SIG-M5 (cell line): ENCODE results near the gene IL2RG.

Experiments
- DNase-seq: peaks from one replicate; lab custom pipeline; 2025; lab: John Stamatoyannopoulos, UW

IL2RG gene

GRCh38 chrX:71111141-71111843 is at the start of gene IL2RG:
Gene IL2RG (minus strand): TSS chrX:71111577. CDS start chrX:71111539, 38 bp downstream.
- peak; percentile 3 for DNase-seq

DNA sequence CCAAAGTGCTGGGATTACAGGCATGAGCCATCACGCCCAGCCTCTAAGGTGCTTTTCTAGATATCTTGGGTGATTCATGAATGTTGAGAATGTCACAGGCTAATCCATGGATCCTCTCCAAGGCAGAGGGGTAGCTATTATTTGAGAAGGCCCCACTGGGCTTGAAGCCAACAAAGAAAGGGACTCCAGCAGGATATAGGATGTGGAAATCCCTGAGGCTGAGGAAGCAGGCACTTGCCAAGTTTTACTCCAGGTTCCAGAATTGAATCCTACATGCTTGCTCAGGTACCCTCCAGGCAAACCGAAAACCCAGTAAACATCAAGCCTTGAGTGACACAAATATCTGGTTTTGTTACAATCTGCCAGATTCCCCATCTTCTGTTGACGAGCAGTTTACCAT is 49.1 kb upstream of the IL2RG start:
- DNase-seq, result no peak

DNA sequence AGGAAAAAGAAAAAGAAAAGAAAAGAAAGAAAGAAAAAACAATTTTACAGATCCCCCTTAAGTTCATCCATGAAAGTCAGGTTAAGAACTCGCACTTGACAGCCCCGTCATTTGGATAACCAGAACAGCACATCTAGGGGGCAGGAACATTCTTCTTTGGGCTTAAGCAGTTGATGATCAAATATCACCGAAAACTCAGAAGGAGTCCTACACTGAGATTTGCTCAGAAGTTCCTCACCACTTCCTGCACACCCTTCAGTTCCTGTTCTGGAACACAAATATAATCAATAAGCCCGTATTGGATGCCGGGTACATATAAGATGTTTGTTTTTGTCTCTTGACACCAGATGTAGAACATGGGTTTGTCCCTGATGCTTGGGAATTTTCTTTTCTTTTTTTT is 48.0 kb upstream of the IL2RG start:
- DNase-seq, result no peak

DNA sequence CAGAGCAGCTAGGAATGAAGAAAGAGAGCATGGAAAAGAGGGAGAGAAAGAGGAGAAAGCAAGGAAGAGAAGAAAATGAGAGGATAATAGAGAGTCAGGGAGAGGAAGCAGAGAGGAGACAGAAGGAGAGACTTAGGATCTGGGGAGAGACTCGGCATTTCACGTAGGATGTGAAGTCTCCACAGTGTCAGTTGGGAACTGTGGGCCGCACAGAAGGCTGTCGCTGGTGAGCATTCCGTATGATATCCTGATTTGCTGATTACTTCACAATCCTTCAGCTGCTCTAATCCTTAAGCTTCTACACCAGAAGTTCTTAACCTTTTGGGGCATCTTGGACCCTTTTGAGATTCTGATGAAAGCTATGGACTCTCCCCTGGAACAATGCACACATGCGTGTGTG is 47.2 kb upstream of the IL2RG start:
- DNase-seq, result no peak

DNA sequence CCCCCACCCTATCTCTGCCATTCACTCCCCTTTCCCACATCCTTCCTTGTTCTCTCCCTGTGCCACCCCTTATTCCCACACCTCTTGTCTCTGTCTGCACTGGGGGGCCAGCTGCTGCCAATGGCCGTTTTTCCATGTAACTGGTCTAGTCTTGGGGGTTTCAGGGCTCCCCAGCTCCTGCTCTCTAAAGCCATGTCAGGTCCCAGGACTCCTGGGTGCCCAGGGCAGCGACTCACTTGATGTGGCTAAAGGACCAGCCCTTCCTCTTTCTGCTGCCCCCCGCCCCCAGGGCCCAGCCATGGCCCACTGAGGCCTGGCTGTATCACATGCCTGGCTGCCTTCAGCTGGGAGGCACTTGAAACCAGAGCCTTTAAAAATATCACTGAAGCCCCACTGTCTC is 43.3 kb upstream of the IL2RG start:
- DNase-seq, result no peak

GRCh38 chrX:71154196-71154595 is 42.8 kb upstream of the IL2RG start:
- no peak for DNase-seq

- no peak for DNase-seq
Measured at GRCh38 chrX:71151366-71151765, 40.0 kb upstream of the IL2RG start.

- no peak for DNase-seq
Measured at GRCh38 chrX:71148278-71148663, 36.9 kb upstream of the IL2RG start.

DNA sequence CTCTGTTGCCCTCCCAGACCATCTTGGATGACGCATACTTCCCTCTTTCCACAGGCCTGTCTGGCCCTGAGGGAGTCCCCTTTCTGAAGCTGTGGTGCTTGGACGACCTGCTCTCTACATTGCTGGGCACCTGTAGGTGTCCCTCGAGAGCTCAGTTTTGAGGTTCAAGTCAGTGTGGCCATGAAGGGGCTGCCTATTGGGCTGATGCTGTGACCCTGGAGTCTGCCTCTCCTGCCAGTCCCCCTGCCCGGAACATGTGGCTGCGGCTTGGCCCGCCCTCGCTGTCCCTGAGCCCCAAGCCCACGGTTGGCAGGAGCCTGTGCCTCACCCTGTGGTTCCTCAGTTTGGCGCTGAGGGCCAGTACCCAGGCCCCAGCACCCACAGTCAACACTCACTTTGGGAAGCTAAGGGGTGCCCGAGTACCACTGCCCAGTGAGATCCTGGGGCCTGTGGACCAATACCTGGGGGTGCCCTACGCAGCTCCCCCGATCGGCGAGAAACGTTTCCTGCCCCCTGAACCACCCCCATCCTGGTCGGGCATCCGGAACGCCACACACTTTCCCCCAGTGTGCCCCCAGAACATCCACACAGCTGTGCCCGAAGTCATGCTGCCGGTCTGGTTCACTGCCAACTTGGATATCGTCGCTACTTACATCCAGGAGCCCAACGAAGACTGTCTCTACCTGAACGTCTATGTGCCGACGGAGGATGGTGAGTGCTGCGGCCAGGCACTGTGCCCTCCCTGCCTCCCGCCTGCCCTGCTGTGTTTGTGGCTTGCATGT is 36.3 kb upstream of the IL2RG start:
- DNase-seq, result no peak

DNA sequence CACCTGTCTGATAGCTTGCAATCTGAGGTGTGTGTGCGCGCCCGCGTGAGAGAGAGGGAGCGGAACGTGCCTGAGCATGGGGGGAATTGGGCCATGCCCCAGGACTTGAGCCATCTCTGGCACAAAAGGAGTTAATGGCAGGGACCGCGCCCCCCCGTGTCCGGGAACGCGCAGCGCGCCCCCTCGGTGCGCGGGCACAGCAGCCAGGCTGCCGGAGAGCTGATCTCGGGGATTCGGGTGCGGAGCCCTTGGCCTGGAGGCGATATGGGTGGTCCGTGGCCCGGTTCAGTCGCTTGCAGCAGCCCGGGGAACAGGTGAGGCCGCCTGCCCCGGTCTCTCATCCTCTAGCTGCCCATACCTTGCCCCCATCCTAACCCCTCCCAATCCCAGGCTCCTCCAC is 33.3 kb upstream of the IL2RG start, which contains the start of gene NLGN3:
Gene NLGN3, plus strand, starts transcription at position 191 of the 400 bp plus-strand sequence. CDS start 2,909 bp downstream, outside the sequence.
- DNase-seq, result no peak

DNA sequence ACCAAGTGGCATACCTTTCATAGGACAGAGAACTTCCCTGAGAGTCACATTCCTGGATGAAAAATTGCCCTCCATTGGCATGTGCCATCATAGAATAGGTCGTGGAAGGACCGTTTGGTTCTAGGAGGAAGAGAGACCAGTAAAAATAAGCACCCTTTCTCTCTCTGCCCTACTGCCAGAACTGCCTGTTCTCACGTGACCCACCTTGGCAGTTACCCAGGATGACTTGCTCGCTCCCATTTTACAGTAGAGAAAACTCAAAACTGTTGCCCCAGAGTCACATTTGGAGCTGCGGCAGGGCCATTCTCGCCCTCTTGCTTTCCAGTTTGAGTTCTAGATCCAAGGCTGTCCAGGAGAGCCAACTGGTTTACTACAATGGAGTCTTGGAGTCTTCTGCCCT is 32.1 kb upstream of the IL2RG start:
- no peak for DNase-seq

- DNase-seq, result no peak
Measured at GRCh38 chrX:71140440-71140839, 29.1 kb upstream of the IL2RG start.

DNA sequence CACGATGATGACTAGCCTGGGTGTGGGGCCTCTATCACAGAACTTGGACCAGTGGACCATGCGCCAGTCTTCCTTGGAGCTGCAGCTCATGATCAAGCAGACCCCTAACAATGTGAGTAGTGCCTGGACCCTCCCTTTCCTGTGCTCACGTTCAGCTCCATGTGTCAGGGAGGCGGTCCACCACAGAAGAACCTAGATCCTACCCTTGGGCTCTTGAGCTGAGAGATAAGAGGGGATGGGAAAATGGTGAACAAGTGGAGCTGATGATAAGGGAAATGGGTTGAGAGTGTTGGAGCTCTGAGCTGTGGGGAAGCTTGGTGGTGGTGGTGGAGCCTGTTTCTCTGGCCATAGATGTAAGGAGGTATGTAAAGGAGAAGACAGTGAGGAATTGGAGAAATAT is 20.1 kb upstream of the IL2RG start:
- no peak for DNase-seq

GRCh38 chrX:71128915-71129765 is 17.8 kb upstream of the IL2RG start:
- no peak for DNase-seq

GRCh38 chrX:71128166-71128833 is 16.9 kb upstream of the IL2RG start:
- no peak for DNase-seq

- DNase-seq, result no peak
Measured at GRCh38 chrX:71118985-71119535, 7.7 kb upstream of the IL2RG start.

GRCh38 chrX:71118032-71118984 is 6.9 kb upstream of the IL2RG start, which contains the start of gene MED12:
Gene MED12 (plus strand): TSS chrX:71118596. CDS start chrX:71118755, 159 bp downstream.
- DNase-seq, result no peak

DNA sequence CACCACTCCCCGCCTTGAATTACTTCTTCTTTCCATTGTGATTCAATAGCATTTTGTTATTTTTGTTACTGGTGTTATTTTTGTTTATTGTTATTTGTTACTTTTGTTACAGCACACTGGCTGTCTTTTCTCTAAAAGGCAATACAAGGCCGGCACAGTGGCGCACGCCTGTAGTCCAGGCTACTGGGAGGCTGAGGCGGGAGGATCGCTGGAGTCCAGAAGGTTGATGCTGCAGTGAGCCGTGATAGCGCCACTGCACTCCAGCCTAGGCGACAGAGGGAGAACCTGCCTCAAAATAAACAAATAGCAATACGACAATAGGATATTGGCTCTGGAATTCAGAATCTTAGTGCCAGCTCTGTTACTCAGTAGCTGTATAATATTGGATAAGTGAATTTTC is 6.0 kb upstream of the IL2RG start:
- DNase-seq, result no peak

DNA sequence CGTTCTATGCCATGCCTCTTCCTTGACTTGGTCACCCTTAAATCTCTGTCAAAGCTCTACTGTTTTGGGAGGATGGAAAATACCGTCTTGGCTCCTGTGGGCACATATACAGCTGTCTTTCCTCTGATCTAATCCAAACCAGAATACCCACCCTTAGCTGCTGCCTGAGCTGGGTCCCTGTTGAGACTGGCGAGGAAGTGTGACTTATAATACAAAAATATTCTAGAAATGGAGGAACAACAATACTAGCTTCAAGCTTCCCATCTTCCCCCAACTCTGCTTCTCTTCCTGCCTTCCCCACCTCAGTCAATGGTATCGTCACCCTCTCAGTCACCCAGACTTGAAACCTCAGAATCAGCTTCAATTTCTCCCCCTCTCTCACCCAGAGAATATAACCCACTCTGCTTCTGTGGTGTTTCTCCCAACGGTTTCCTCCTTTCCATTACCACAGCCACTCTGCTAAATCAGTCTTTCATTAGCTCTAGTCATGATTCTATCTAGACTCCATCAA is 599 bp upstream of the IL2RG start:
- no peak for DNase-seq

DNA sequence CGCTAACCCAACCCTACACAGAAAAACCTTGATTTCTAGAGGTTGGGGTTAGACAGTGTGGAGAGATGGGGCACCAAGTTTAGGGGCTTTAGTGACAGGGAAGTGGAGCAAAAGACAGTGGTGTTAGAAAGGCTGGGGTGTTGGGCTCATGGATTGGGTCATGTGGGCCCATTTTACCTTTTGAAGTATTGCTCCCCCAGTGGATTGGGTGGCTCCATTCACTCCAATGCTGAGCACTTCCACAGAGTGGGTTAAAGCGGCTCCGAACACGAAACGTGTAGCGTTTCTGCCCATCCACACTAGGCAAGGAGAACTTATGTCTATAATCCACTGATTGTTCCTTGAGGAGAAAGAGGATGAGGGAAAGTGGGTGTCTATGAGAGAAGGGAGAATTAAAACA is 2.3 kb downstream of the IL2RG start:
- DNase-seq, result no peak
